NCI-H2029 treated with DMSO at 0.1 percent for 48 hours (cell line): ENCODE data around the gene AUTS2.

Experiments used
- DNase-seq: peaks from one replicate; lab custom pipeline; 2025; lab: John Stamatoyannopoulos, UW

The AUTS2 gene

GRCh38 chr7:70068531-70068930 lies 470.3 kb downstream of the AUTS2 start:
- DNase-seq: peak; percentile 25

GRCh38 chr7:70069977-70070376 lies 471.7 kb downstream of the AUTS2 start:
- no peak for DNase-seq

DNA sequence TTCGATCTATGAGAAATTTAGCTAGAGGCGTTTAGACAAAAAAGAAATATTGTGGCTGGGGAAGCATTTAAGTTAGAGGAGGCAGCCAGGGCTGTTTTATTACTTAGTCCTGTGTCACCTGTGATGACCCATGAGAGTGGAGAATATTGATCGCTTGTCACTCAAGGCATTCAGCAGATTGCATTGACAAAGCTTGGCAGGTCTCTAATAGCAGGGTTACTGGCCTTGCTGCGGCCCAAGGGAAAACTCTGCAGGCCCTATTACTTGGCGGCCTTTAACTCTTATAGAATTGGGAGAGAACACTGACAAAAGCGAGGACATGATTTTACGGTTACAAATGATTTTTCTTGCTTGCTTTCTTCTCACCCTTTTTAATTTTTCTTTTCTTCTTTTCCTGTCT lies 473.5 kb downstream of the AUTS2 start:
- DNase-seq: peak; percentile 50

DNA sequence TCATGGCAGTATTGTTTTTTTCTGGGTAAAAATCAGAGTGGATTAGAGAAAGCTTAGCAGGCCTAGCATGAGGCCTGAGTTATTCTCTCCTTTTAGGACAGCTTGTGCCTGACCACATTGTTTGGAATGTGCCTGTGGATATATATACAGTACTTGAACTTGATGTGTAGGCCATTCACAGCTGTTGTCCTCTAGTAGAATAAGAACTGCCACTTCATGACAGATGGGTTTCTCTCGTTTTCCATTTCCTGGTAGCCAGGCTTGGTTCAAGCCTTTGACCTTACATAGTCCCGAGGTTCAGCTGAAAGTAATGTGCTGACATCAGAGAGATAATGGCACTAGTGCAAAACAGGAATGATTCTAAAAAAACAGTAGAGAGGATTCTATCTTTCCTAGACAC lies 473.9 kb downstream of the AUTS2 start:
- peak; percentile 60 for DNase-seq

DNA sequence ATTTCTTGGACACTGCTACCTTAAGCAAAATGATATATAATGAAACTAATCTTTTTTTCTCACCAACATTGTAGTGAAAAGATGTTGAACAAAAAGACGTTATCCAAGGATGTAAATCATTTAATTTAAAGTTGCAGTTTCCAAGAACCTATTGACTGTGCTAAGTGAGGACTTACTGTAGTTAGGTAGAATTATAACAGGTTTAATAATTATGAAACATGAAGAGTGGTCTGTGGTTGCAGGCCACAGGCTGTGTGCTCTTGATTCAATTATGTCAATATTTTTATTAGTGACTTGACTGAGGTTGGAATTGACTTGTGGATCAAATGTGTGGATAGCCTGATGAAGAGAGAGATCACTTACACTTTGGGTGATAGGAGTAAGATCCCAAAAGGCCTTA lies 478.1 kb downstream of the AUTS2 start:
- no peak for DNase-seq

DNA sequence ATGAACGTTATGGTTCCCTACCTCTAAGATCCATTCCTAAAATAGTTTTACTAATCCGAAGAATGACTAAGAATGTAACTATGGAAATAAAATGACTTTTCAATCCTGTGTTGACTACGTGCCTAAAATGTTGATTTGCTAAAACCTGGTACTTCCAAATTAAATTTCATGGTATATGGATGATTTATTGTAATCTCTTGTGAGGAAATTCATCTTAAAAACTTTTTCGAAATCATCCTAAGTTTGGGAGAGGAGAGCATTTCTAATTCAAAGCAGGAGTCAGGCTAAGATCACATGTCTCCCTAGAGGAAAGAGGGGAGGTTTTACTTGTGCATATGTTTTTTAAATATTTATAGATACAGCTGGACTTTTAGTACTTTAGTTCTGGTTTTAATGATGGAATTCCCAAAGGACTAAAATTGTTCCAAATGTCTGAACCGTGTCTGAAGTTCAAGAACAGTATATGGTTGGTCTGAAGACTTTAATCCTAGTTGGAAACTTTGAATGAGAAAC lies 483.9 kb downstream of the AUTS2 start:
- DNase-seq: no peak

DNA sequence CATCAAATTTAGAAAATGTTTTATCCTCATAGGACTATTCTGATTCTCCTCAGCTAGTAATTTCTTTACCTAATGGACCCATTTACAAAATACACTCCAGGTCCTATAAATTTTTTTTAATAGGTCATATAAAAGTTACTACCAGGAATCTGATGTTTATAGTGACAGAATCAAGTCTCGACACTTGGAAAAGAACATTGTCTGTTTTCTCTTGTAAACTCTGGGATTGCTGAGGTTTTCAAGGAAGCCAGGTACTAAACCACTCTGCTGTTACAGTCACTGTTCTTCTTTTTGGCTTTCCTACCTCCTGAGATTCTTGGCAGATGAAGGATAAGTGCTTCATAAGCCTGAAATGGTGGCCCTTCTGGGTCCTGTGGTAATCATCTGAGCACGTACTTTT lies 493.1 kb downstream of the AUTS2 start:
- DNase-seq: no peak

DNA sequence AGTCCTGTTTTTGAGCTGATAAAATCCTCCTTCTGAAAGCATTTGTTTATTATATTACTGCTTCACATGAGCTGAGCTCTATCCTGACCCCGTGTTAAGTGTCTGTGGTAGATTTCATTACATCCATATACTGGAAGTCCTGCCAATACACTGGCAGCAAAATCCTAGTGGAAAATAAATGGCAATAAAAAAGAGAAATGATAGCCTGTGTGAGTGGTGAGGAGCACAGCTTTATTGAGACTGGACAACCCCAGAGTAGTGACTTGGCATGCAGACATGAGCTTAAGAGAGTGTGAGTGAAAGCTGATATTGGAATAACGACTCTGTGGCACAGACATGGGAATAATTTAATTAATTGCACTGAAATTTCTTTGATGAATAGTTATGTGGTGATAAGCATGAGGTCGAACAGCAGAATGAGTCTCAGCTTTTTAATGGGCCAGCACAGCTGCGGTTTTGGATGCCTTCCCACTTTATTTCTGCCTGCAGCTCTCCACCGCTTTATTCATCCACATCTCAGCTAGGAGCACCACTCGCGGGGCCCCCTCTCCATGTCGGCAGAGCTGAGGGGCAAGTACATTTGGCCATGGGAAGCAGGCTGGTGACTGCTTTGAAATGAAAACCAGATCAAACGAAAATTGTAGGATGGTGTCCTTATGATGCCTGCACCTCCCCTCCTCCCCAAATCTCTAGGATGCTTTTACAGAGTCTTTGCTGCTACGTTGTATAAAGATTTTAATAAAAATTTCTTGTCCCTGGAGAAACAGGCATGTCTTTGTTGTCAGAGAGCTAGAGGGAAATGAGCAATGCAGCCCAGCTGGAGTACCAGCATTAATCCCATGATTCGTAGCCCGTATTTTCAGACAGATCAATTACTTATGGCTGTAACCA lies 494.3 kb downstream of the AUTS2 start:
- peak; percentile 90 for DNase-seq

GRCh38 chr7:70093205-70093904 lies 495.1 kb downstream of the AUTS2 start:
- peak; percentile 31 for DNase-seq

DNA sequence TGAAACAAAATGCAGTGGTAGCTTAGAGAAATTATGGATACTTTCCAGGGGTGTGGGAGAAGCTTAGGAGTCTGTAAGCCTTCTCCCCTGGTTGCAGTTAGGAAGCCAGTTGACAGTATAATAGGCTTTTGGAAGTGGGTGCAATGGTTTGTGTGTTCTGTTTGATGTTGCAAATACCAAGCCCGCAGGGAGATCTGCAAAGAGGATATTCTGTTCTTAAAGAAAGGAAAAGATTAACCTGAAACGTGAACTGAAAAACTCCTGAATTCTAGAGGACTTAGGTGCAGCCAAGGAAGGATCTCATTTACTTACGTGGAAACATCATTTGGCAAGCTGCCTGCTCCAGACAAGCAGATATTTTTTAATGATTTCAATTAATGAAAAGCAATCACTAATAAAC lies 496.6 kb downstream of the AUTS2 start:
- no peak for DNase-seq

GRCh38 chr7:70097645-70098044 lies 499.4 kb downstream of the AUTS2 start:
- no peak for DNase-seq

GRCh38 chr7:70098133-70098561 lies 499.9 kb downstream of the AUTS2 start:
- no peak for DNase-seq

GRCh38 chr7:70098905-70099672 lies 500.8 kb downstream of the AUTS2 start:
- no peak for DNase-seq

DNA sequence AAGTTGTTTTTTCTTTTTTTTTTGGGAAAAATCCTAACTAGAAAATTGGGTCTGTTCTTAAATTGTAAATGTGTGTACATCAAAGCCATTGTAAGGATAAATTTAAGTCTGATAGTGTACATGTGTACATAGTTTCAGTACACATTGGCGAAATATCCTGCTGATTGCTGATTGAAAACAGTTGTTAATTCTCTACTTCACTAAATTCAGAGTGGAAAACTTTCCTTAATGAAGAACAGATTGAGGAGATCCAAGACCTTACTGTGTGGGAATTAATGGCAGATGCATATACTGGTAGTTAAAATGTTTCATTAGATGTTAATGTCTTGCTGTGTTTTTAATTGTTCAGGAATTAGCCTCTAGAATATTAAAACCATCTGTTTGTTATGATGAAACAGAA lies 506.0 kb downstream of the AUTS2 start:
- no peak for DNase-seq

- DNase-seq: no peak
Observed at GRCh38 chr7:70113078-70113477, 514.8 kb downstream of the AUTS2 start.

GRCh38 chr7:70113536-70113935 lies 515.3 kb downstream of the AUTS2 start:
- no peak for DNase-seq

GRCh38 chr7:70114806-70115205 lies 516.5 kb downstream of the AUTS2 start:
- no peak for DNase-seq

DNA sequence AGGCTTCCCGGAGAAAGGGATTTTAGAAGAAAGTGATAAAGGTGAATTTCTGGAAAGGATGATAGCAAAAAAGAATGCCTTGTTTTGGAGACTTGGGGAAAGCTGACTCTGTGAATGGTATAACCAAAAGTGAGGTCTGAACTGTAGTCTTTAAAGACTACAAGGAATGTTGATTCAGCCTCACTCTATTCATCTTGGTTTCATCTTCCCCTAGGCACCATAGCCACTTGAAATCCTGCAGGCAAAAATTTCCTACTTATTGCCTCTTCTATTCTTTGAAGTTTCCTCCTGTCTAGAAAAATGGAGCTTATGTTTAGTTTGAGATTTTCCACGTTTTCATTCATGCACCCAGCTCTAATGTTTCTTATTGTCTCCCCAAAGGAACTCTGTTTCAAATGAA lies 518.0 kb downstream of the AUTS2 start:
- DNase-seq: no peak

DNA sequence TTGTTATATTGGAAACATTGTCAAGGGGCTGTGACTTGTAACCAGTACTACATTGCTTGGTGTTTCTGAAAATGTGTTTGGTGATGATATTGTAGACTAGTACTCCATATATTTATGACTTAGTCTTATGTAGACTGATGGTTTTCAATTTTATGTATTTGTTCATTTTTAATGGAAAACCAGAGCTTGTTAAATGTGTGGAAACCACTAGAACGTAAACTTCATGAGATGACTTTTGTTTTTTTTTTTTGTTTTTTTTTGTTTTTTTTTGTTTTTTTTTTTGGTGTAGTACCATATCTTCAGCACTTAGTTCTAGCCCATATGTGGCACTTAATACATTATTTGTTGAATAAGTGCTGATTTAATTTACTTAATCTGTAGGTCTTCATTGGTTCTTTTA lies 518.6 kb downstream of the AUTS2 start:
- no peak for DNase-seq

GRCh38 chr7:70120851-70121250 lies 522.6 kb downstream of the AUTS2 start:
- no peak for DNase-seq

GRCh38 chr7:70131817-70132216 lies 533.5 kb downstream of the AUTS2 start:
- DNase-seq: peak; percentile 63

- no peak for DNase-seq
Observed at GRCh38 chr7:70132226-70132851, 534.1 kb downstream of the AUTS2 start.
